K562 (cell line): ENCODE measurements around the gene DIO3. TPM values are rescaled to one million over a fixed set of nuclear protein-coding genes. Genes with fewer than 3 reads are reported as not detected.
"Not testable (repeated sequence)": the region's sequence is repeated elsewhere in the genome, so short reads cannot be mapped to it uniquely, and the experiment has no call there.

Experiments used
- ATAC-seq: fragments of 200-7000 bp; cut with Tn5 transposase; 3 replicates; pipeline ENCODE4 v1.9.1; 2020; ENCODE audit warnings: moderate library complexity
- BruUV-seq: library from RNA; stranded (reverse); fragments of 400-500 nt; replicated peaks from 2 replicates; lab custom pipeline; 2021; lab: Mats Ljungman, UMichigan
- CTCF ChIA-PET: fragments of 300-600 bp; formaldehyde crosslinking; extraction: SDS; loops from one replicate; lab custom pipeline; 2021; ENCODE audit warnings: low intra/inter-chr PET ratio; lab: Yijun Ruan, JAX
- POLR2A ChIA-PET: fragments of 300-600, 350-650 bp; sonication (Branson Sonifier 250); formaldehyde crosslinking; extraction: SDS; loops from one replicate; lab custom pipeline; 2021; ENCODE audit warnings: antibody characterized with exemption, inconsistent platforms; lab: Yijun Ruan, JAX
- DNase-seq, 4 experiments: peaks; one replicate each; pipeline versions ENCODE4 v3.0.0 to v3.0.0-alpha.2; 2011 to 2018; ENCODE audit warnings: low spot score in 3 of 4, mixed read lengths in 3 of 4; ENCODE audit errors: extremely low read depth in 1 of 4
- FAIRE-seq: peaks from 2 replicates; lab custom pipeline; 2011; peaks lifted over from hg19 to GRCh38; lab: Jason Lieb, UNC
- H2AFZ ChIP-seq: 2 replicates; pipeline ENCODE4 v1.6.0; 2011; ENCODE audit warnings: low read depth, low read length, control low read depth, inconsistent platforms
- H3K27ac ChIP-seq: fragments of 200-600 bp; 3 replicates; pipeline ENCODE4 v1.8.0; 2011; ENCODE audit warnings: low read depth, mild to moderate bottlenecking, control low read depth, inconsistent platforms, low read length, moderate library complexity, mixed read lengths; ENCODE audit errors: extremely low read depth
- H3K27me3 ChIP-seq, 2 experiments: fragments of 300-600 bp in 1 of 2; 2 replicates in 1 of 2; 3 replicates in 1 of 2; pipeline versions ENCODE4 v1.6.0 to v1.8.0; 2011; ENCODE audit warnings: inconsistent platforms in 2 of 2, low read length in 2 of 2, mild to moderate bottlenecking in 1 of 2, mixed read lengths in 1 of 2, moderate library complexity in 1 of 2; ENCODE audit not compliant: control insufficient read depth in 2 of 2, insufficient read depth in 2 of 2
- H3K36me3 ChIP-seq: fragments of 300-600 bp; 3 replicates; pipeline ENCODE4 v1.8.0; 2011; ENCODE audit warnings: mild to moderate bottlenecking, low read length, inconsistent platforms; ENCODE audit not compliant: control insufficient read depth, insufficient read depth
- H3K4me1 ChIP-seq, 2 experiments: fragments of 200-600 bp in 1 of 2; replicated peaks in 1 of 2; 2 replicates in 1 of 2; 3 replicates in 1 of 2; pipeline versions ENCODE4 v1.5.1 to v1.8.0; 2011; ENCODE audit warnings: inconsistent platforms in 2 of 2, low read length in 2 of 2, mild to moderate bottlenecking in 1 of 2, mixed read lengths in 1 of 2, moderate library complexity in 1 of 2; ENCODE audit not compliant: control insufficient read depth in 2 of 2, insufficient read depth in 2 of 2
- H3K4me2 ChIP-seq: 2 replicates; pipeline ENCODE4 v1.6.1; 2011; ENCODE audit warnings: low read length, control low read depth, inconsistent platforms, mixed read lengths; ENCODE audit not compliant: insufficient read depth
- H3K4me3 ChIP-seq: fragments of 200-600 bp; sonication (generic), shearing (Covaris generic); 2 replicates; pipeline ENCODE4 v1.5.1; 2016; ENCODE audit warnings: control low read depth, inconsistent platforms
- H3K79me2 ChIP-seq: fragments of 200-600 bp; 3 replicates; pipeline ENCODE4 v1.8.0; 2011; ENCODE audit warnings: low read length, inconsistent platforms; ENCODE audit not compliant: control insufficient read depth, insufficient read depth
- H3K9ac ChIP-seq, 2 experiments: 2 replicates each; pipeline versions ENCODE4 v1.6.0 to v1.6.1; 2011; ENCODE audit warnings: low read depth in 2 of 2, low read length in 2 of 2, control low read depth in 1 of 2, inconsistent platforms in 1 of 2, mild to moderate bottlenecking in 1 of 2, mixed read lengths in 1 of 2; ENCODE audit not compliant: insufficient read depth in 1 of 2
- H3K9me1 ChIP-seq: one replicate; pipeline ENCODE4 v1.6.0; 2011; ENCODE audit warnings: inconsistent platforms, mild to moderate bottlenecking, low read length, moderate library complexity; ENCODE audit not compliant: control insufficient read depth, insufficient read depth
- H3K9me3 ChIP-seq: replicated peaks from 2 replicates; pipeline ENCODE4 v1.5.1; 2011; ENCODE audit warnings: low read depth, low read length, inconsistent platforms; ENCODE audit not compliant: control insufficient read depth, insufficient read depth
- H4K20me1 ChIP-seq: replicated peaks from 2 replicates; pipeline ENCODE4 v1.6.1; 2011; ENCODE audit warnings: low read length, inconsistent platforms, mixed read lengths; ENCODE audit not compliant: control insufficient read depth, insufficient read depth
- ATF7 ChIP-seq: fragments of 450-650 bp; IDR thresholded peaks from 2 replicates; pipeline ENCODE4 v1.7.1; 2014; ENCODE audit warnings: mild to moderate bottlenecking, moderate library complexity
- CTBP1 ChIP-seq: fragments of 450-650 bp; IDR thresholded peaks from 2 replicates; pipeline ENCODE4 v1.6.1; 2016; ENCODE audit warnings: borderline replicate concordance
- NR3C1 ChIP-seq: sonication (generic); formaldehyde crosslinking; IDR thresholded peaks from 2 replicates; pipeline ENCODE4 v1.8.1; 2022; ENCODE audit warnings: missing genetic modification reagents
- RCOR1 ChIP-seq, 2 experiments: IDR thresholded peaks; 2 replicates each; pipeline ENCODE4 v1.6.1; 2012; ENCODE audit warnings: low read depth in 2 of 2, low read length in 2 of 2, borderline replicate concordance in 1 of 2, improper control_type of control experiment in 1 of 2
- ZNF217 ChIP-seq: sonication (generic); formaldehyde crosslinking; IDR thresholded peaks from 2 replicates; pipeline ENCODE4 v1.8.0; 2022; ENCODE audit warnings: mild to moderate bottlenecking, missing genetic modification reagents
- ZNF232 ChIP-seq: sonication (generic); formaldehyde crosslinking; IDR thresholded peaks from 2 replicates; pipeline ENCODE4 v1.8.0; 2022; ENCODE audit warnings: mild to moderate bottlenecking, missing genetic modification reagents
- WGBS: fragments of 100-300 bp; shearing (Covaris generic); methylation state at CpG from one replicate; pipeline ENCODE4 v1.1.6; 2016; ENCODE audit warnings: low coverage, mixed read lengths; ENCODE audit not compliant: insufficient coverage; ENCODE audit errors: missing lambda C conversion rate; 5-methylcytosine and 5-hydroxymethylcytosine counted together
- in situ Hi-C: fragments of 300-500 bp; cut with MboI; formaldehyde crosslinking; loops from 4 replicates; pipeline ENCODE4 v1.15.0; 2018; ENCODE audit warnings: inconsistent platforms, mixed read lengths
- intact Hi-C: fragments of 100-400 bp; cut with micrococcal nuclease; formaldehyde crosslinking; loops from 2 replicates; pipeline ENCODE4 v1.14.2; 2022
- polyA plus RNA-seq, 8 experiments: library from polyadenylated mRNA; depleted of rRNA in 4 of 8; stranded (reverse) in 5 of 8; unstranded in 3 of 8; fragments of >200 nt; fragmentation: Nextera tagmentation in 2 of 8; fragmentation: Illumina TruSeq in 1 of 8; extraction: Ambion mirVana in 2 of 8; extraction: Trizol in 1 of 8; gene quantifications; 2 replicates each; pipeline versions ENCODE4 v1.2.1 to v1.2.3, GENCODE V29; 2011 to 2014; ENCODE audit warnings: inconsistent platforms in 1 of 8, missing spikeins in 1 of 8
- total RNA-seq, 7 experiments: library from RNA; depleted of rRNA in 6 of 7; stranded (reverse); fragments of >200 nt in 6 of 7; fragmentation: Illumina TruSeq in 2 of 7; extraction: Trizol in 2 of 7; gene quantifications; 2 replicates each; pipeline versions ENCODE4 v1.2.1 to v1.2.3, GENCODE V29; 2011 to 2021; ENCODE audit warnings: low replicate concordance in 1 of 7

Gene DIO3
- total and polyA plus RNA-seq, 9 of the 15 experiments (the other 6 are each of a cell fraction or from before 2014, with no cell fraction given) = not detected

DNA sequence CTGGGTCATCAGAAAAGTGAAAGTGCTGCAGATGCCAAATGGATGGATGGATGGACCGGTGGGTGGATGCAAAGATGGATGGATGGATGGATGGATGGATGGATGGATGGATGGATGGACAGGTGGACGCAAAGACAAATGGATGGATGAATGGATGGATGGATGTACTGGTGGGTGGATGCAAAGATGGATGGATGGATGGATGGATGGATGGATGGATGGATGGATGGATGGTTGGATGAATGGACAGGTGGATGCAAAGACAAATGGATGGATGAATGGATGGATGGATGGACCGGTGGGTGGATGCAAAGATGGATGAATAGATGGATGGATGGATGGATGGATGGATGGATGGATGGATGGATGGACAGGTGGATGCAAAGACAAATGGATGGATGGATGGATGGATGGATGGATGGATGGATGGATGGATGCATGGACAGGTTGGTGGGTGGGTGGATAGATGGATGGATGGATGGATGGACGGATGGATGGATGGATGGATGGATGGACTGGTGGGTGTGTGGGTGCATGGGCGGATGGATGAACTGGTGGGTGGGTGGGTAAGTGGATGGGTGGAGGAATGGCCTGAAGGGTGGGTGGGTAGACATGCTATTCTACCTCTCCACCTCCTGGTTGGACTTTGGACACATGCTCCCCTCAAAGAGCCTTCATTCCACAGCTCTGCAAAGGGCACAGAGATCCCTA lies 10.9 kb upstream of the DIO3 start:
- BruUV-seq, H3K9ac ChIP-seq, H3K4me2 ChIP-seq, H3K36me3 ChIP-seq, POLR2A ChIA-PET, H3K79me2 ChIP-seq, in situ Hi-C loops, H3K9me1 ChIP-seq, H3K4me3 ChIP-seq, H3K27ac ChIP-seq, H2AFZ ChIP-seq, H3K9me3 ChIP-seq, intact Hi-C loops, FAIRE-seq, H4K20me1 ChIP-seq, ATAC-seq, DNase-seq, CTCF ChIA-PET: not testable (repeated sequence)
- H3K4me1 ChIP-seq = peaks cover 0 to 13% of the 10 kb centered on the region in 2 experiments; a peak in 3 of 5 replicates
- H3K27me3 ChIP-seq = peaks cover 0 to 28% of the 10 kb centered on the region in 2 experiments; a peak in 3 of 5 replicates
- 4% methylated on average over 4 of the region's 5 CpGs for WGBS
- TF ChIP-seq CTBP1 = peak; percentile 48; the same call in 1 of the 2 replicates

DNA sequence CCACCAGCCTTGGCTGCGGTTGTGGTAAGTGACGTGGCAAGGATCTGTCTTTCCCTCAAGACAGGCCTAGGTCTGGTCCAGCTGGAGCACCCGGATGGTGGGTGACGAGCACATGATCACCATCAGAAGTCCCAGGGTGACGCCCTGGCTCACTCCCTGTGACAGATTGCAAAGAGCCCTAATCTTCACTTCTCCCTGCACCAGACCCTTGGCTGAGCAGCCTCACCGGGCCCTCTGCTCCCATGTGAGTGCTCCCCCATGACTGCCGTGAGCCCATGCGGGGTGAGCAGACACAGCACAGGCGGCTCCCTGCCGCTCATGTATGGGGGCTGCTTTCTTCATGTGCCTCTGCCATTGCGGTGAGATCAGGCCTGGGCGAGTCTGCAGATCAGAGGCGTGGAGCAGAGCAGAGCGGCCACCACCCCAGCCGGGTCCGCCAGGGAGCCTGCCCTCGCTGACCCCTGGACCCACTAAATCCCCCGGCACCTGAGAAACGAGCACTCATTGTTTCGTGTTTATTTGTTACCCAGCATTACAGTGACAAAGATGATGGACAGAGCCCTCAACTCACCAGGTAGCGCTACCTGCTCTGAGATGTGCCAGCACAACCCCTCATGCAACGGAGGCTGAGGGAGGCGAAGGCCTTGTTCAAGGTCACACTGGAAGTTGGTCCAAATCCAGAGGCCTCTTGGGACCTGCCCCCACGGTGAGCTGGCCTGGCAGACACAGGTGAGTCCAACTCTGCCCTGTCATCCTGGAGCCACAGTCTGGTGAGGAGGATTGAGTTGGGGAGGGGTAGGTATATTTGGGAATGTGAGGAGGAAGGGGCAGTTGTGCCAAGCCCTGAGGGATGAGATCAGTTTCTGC lies 9.3 kb upstream of the DIO3 start:
- Histone ChIP-seq H4K20me1 (no peaks in the 10 kb centered on the region), H3K79me2 (no peaks in the 10 kb centered on the region), H3K27ac (no peak overlapping the region), H2AFZ (no peak overlapping the region), H3K4me3 (no peak overlapping the region), H3K4me1 (peaks cover 0 to 9% of the 10 kb centered on the region in 2 experiments; a peak in 3 of 5 replicates), H3K27me3 (peaks cover 0 to 36% of the 10 kb centered on the region in 2 experiments; a peak in 3 of 5 replicates), H3K9ac (no peak overlapping the region), H3K36me3 (no peaks in the 10 kb centered on the region), H3K9me1 (no peaks in the 10 kb centered on the region), H3K4me2 (no peak overlapping the region), H3K9me3 (no peaks in the 10 kb centered on the region)
- FAIRE-seq (no peak), ATAC-seq (no peak; the same call in 2 of the 3 replicates), DNase-seq (no peak)
- TF ChIP-seq RCOR1 (IDR thresholded peaks at IDR 0.05; ENCODE audit: borderline replicate concordance in 1 of 2, low read depth in 2 of 2, low read length in 2 of 2) = no peak
- no peak for TF ChIP-seq ZNF232 (CRISPR knock-in tag)
- TF ChIP-seq ZNF217 (CRISPR knock-in tag) = no peak
- no peak for TF ChIP-seq NR3C1 (CRISPR knock-in tag)
- no peak for TF ChIP-seq ATF7
- ChIA-PET POLR2A (interaction anchor here (0.7 kb wide), 1 partner anchor 144 kb away, joined by 3 read pairs; no protein-coding TSS in a partner anchor), CTCF (no interaction called here)
- intact Hi-C loops (no loop called here), in situ Hi-C loops (no loop called here)
- no TSS peak for BruUV-seq
- 9% methylated on average over 21 of the region's 24 CpGs for WGBS
